Measurements from ENCODE around the gene ZNF423.

ZNF423 gene

GRCh38 chr16:49483251-49483650 lies 372.7 kb downstream of the ZNF423 start:
- Histone ChIP-seq H3K4me3 (ENCODE audit: low read length) (no peak overlapping the region), H3K9me2 (replicated peaks; ENCODE audit: control insufficient read depth, low read length) (no peaks in the 10 kb centered on the region), H3K4me1 (ENCODE audit: control insufficient read depth, low read length) (peaks cover 1% of the 10 kb centered on the region), H3K27me3 (ENCODE audit: control insufficient read depth, low read length) (peaks cover 6% of the 10 kb centered on the region), H4K20me1 (ENCODE audit: control insufficient read depth, insufficient read depth, low read depth, low read length) (no peaks in the 10 kb centered on the region), H3K36me3 (ENCODE audit: control insufficient read depth, low read length) (no peaks in the 10 kb centered on the region), H3F3A (ENCODE audit: control insufficient read depth, insufficient read depth) (no peaks in the 10 kb centered on the region), H3K9me3 (ENCODE audit: control insufficient read depth, insufficient read depth, low read length) (no peaks in the 10 kb centered on the region), H3K79me2 (ENCODE audit: control insufficient read depth, low read length) (no peaks in the 10 kb centered on the region), H3K4me2 (ENCODE audit: low read length) (no peak overlapping the region), H3K27ac (ENCODE audit: low read depth, low read length) (no peak overlapping the region)
- TF ChIP-seq CTCF (IDR thresholded peaks at IDR 0.05; ENCODE audit: low read depth, low read length, poor library complexity, severe bottlenecking) (no peak), EZH2phosphoT487 (IDR thresholded peaks at IDR 0.05; ENCODE audit: borderline replicate concordance, low read length) (no peak)

- Histone ChIP-seq H3K9me2 (replicated peaks; ENCODE audit: control insufficient read depth, low read length) (no peaks in the 10 kb centered on the region), H3F3A (ENCODE audit: control insufficient read depth, insufficient read depth) (no peaks in the 10 kb centered on the region)
Observed at GRCh38 chr16:49482690-49483089, 373.2 kb downstream of the ZNF423 start.

GRCh38 chr16:49478616-49479015 lies 377.3 kb downstream of the ZNF423 start:
- no peaks in the 10 kb centered on the region for H3K9me2 ChIP-seq (replicated peaks; ENCODE audit: control insufficient read depth, low read length)
- no peak overlapping the region for H3K4me2 ChIP-seq (ENCODE audit: low read length)
- H3K4me3 ChIP-seq (ENCODE audit: low read length), result no peak overlapping the region
- H3K27me3 ChIP-seq (ENCODE audit: control insufficient read depth, low read length), result peaks cover 3% of the 10 kb centered on the region; the same call in 1 of the 2 replicates
- H3K9me3 ChIP-seq (ENCODE audit: control insufficient read depth, insufficient read depth, low read length), result no peaks in the 10 kb centered on the region
- H3F3A ChIP-seq (ENCODE audit: control insufficient read depth, insufficient read depth), result no peaks in the 10 kb centered on the region; the same call in 1 of the 2 replicates
- peaks cover 14% of the 10 kb centered on the region for H3K4me1 ChIP-seq (ENCODE audit: control insufficient read depth, low read length)
- no peaks in the 10 kb centered on the region for H3K79me2 ChIP-seq (ENCODE audit: control insufficient read depth, low read length)
- no peak overlapping the region for H3K27ac ChIP-seq (ENCODE audit: low read depth, low read length)
- TF ChIP-seq CTCF (IDR thresholded peaks at IDR 0.05; ENCODE audit: low read depth, low read length, poor library complexity, severe bottlenecking) (no peak), EZH2phosphoT487 (IDR thresholded peaks at IDR 0.05; ENCODE audit: borderline replicate concordance, low read length) (no peak)
- no peaks in the 10 kb centered on the region for H4K20me1 ChIP-seq (ENCODE audit: control insufficient read depth, insufficient read depth, low read depth, low read length)
- H3K36me3 ChIP-seq (ENCODE audit: control insufficient read depth, low read length), result no peaks in the 10 kb centered on the region

More at GRCh38 chr16:49482690-49483089, 373.2 kb downstream of the ZNF423 start:
- H3K36me3 ChIP-seq (ENCODE audit: control insufficient read depth, low read length), result no peaks in the 10 kb centered on the region
- H3K4me3 ChIP-seq (ENCODE audit: low read length), result no peak overlapping the region
- no peak overlapping the region for H3K4me2 ChIP-seq (ENCODE audit: low read length)
- H3K79me2 ChIP-seq (ENCODE audit: control insufficient read depth, low read length), result no peaks in the 10 kb centered on the region
- no peak for TF ChIP-seq CTCF (IDR thresholded peaks at IDR 0.05; ENCODE audit: low read depth, low read length, poor library complexity, severe bottlenecking)
- H4K20me1 ChIP-seq (ENCODE audit: control insufficient read depth, insufficient read depth, low read depth, low read length), result no peaks in the 10 kb centered on the region
- no peaks in the 10 kb centered on the region for H3K9me3 ChIP-seq (ENCODE audit: control insufficient read depth, insufficient read depth, low read length)
- H3K4me1 ChIP-seq (ENCODE audit: control insufficient read depth, low read length), result peaks cover 7% of the 10 kb centered on the region
- H3K27ac ChIP-seq (ENCODE audit: low read depth, low read length), result no peak overlapping the region
- peaks cover 6% of the 10 kb centered on the region for H3K27me3 ChIP-seq (ENCODE audit: control insufficient read depth, low read length)

All from DOHH2 (cell line).